Endodermal cell (in vitro differentiated cells): ENCODE data around the gene DNASE1L1. TPM values are rescaled to one million over a fixed set of nuclear protein-coding genes. Genes with fewer than 3 reads are reported as not detected.

Source experiments
- DNase-seq: peaks from one replicate; pipeline ENCODE4 v3.0.0-alpha.2; 2017
- H3K27ac ChIP-seq: 2 replicates; pipeline ENCODE4 v1.5.1; 2013; ENCODE audit warnings: mild to moderate bottlenecking, low read depth, low read length, moderate library complexity
- H3K27me3 ChIP-seq: 2 replicates; pipeline ENCODE4 v1.6.1; 2013; ENCODE audit warnings: mild to moderate bottlenecking, low read length, moderate library complexity; ENCODE audit not compliant: insufficient read depth, control insufficient read depth, poor library complexity, severe bottlenecking
- H3K36me3 ChIP-seq: 2 replicates; pipeline ENCODE4 v1.7.0; 2013; ENCODE audit warnings: mild to moderate bottlenecking, low read length, moderate library complexity; ENCODE audit not compliant: control insufficient read depth, insufficient read depth
- H3K4me1 ChIP-seq: one replicate; pipeline ENCODE4 v1.7.0; 2013; ENCODE audit warnings: low read length; ENCODE audit not compliant: control insufficient read depth, insufficient read depth
- H3K4me3 ChIP-seq: 2 replicates; pipeline ENCODE4 v1.5.1; 2013; ENCODE audit warnings: mild to moderate bottlenecking, low read length, moderate library complexity
- H3K9ac ChIP-seq: 2 replicates; pipeline ENCODE4 v1.6.1; 2013; ENCODE audit warnings: mild to moderate bottlenecking, low read length, moderate library complexity; ENCODE audit not compliant: poor library complexity, severe bottlenecking; ENCODE audit errors: extremely low read depth
- H3K9me3 ChIP-seq: 2 replicates; pipeline ENCODE4 v1.6.1; 2013; ENCODE audit warnings: mild to moderate bottlenecking, low read length, moderate library complexity; ENCODE audit not compliant: control insufficient read depth
- H3K27ac Mint-ChIP-seq: 2 replicates; pipeline ENCODE4 v1.8.0; 2020; ENCODE audit warnings: mixed read lengths
- H3K27me3 Mint-ChIP-seq: 2 replicates; pipeline ENCODE4 v1.8.0; 2021; ENCODE audit warnings: mild to moderate bottlenecking, mixed read lengths; ENCODE audit not compliant: insufficient read depth
- H3K36me3 Mint-ChIP-seq: 2 replicates; pipeline ENCODE4 v1.8.0; 2020; ENCODE audit warnings: low read depth, mixed read lengths
- H3K4me1 Mint-ChIP-seq: 2 replicates; pipeline ENCODE4 v1.8.0; 2020; ENCODE audit warnings: mixed read lengths
- H3K4me3 Mint-ChIP-seq: 2 replicates; pipeline ENCODE4 v1.8.0; 2020; ENCODE audit warnings: mild to moderate bottlenecking, moderate library complexity, mixed read lengths
- H3K9me3 Mint-ChIP-seq: 2 replicates; pipeline ENCODE4 v1.8.0; 2020; ENCODE audit warnings: mild to moderate bottlenecking, mixed read lengths
- CTCF ChIP-seq: fragments of 200-600 bp; sonication (generic); conservative IDR thresholded peaks from 2 replicates; pipeline ENCODE4 v1.5.0; 2021; ENCODE audit warnings: antibody characterized with exemption, mild to moderate bottlenecking
- WGBS, 2 experiments: methylation state at CpG; one replicate each; pipeline versions ENCODE4 v1.1.5 to v1.1.7; 2013; ENCODE audit warnings: missing lambda C conversion rate in 2 of 2, mixed read lengths in 1 of 2; ENCODE audit not compliant: insufficient coverage in 1 of 2, insufficient read length in 1 of 2; 5-methylcytosine and 5-hydroxymethylcytosine counted together
- total RNA-seq, 2 donors: library from RNA; stranded (reverse); fragmentation: NEBNext Ultra II Directional in 1 of 2; extraction: Animal tissue kit (Norgen Biotek cat#: 25700) in 1 of 2; gene quantifications; 2 replicates in 1 of 2; 3 replicates in 1 of 2; pipeline ENCODE4 v1.2.1, GENCODE V29; 2021

DNASE1L1 gene
- total RNA-seq, 2 donors from 2014 or later: 13.8 to 17.0 TPM

GRCh38 chrX:154368630-154369448 lies 40.2 kb downstream of the DNASE1L1 start:
- peak overlapping the region; percentile 92 for H3K4me3 Mint-ChIP-seq
- peaks cover 27% of the 10 kb centered on the region for H3K36me3 Mint-ChIP-seq
- Histone ChIP-seq H3K36me3 (peaks cover 54% of the 10 kb centered on the region), H3K27ac (peak overlapping the region; percentile 90), H3K27me3 (no peaks in the 10 kb centered on the region), H3K9me3 (no peaks in the 10 kb centered on the region), H3K4me1 (no peaks in the 10 kb centered on the region), H3K4me3 (peak overlapping the region; percentile 92), H3K9ac (peak overlapping the region; percentile 96)
- DNase-seq: peak; percentile 78
- no peak for TF ChIP-seq CTCF
- no peaks in the 10 kb centered on the region for H3K4me1 Mint-ChIP-seq
- 0 to 24% methylated on average over 1 to 10 of the region's 16 CpGs for WGBS, 2 experiments
- H3K27me3 Mint-ChIP-seq: peaks cover 5% of the 10 kb centered on the region
- no peak overlapping the region for H3K27ac Mint-ChIP-seq
- H3K9me3 Mint-ChIP-seq: peaks cover 50% of the 10 kb centered on the region

GRCh38 chrX:154367474-154368308 lies 41.4 kb downstream of the DNASE1L1 start:
- Histone ChIP-seq H3K36me3 (peaks cover 61% of the 10 kb centered on the region), H3K4me3 (peak overlapping the region; percentile 92), H3K27me3 (no peaks in the 10 kb centered on the region), H3K9ac (no peak overlapping the region), H3K4me1 (no peaks in the 10 kb centered on the region), H3K27ac (no peak overlapping the region), H3K9me3 (no peaks in the 10 kb centered on the region)
- peaks cover 34% of the 10 kb centered on the region for H3K36me3 Mint-ChIP-seq
- WGBS, 2 experiments: 78 to 93% methylated on average over 5 to 31 of the region's 31 CpGs
- no peak for TF ChIP-seq CTCF
- H3K4me3 Mint-ChIP-seq: peak overlapping the region; percentile 92
- H3K27ac Mint-ChIP-seq: peak overlapping the region; percentile 66
- peaks cover 5% of the 10 kb centered on the region for H3K27me3 Mint-ChIP-seq
- DNase-seq: no peak
- no peaks in the 10 kb centered on the region for H3K4me1 Mint-ChIP-seq
- peaks cover 48% of the 10 kb centered on the region for H3K9me3 Mint-ChIP-seq

GRCh38 chrX:154366666-154367055 lies 42.4 kb downstream of the DNASE1L1 start:
- H3K27ac Mint-ChIP-seq: peak overlapping the region; percentile 72
- H3K36me3 Mint-ChIP-seq: peaks cover 38% of the 10 kb centered on the region
- Histone ChIP-seq H3K27me3 (no peaks in the 10 kb centered on the region), H3K27ac (no peak overlapping the region), H3K36me3 (peaks cover 71% of the 10 kb centered on the region), H3K4me1 (no peaks in the 10 kb centered on the region), H3K9ac (no peak overlapping the region), H3K4me3 (peak overlapping the region; percentile 92), H3K9me3 (no peaks in the 10 kb centered on the region)
- no peaks in the 10 kb centered on the region for H3K27me3 Mint-ChIP-seq
- no peak for DNase-seq
- H3K9me3 Mint-ChIP-seq: peaks cover 49% of the 10 kb centered on the region
- WGBS, 2 experiments: 92 to 94% methylated on average over 2 to 11 of the region's 11 CpGs
- H3K4me3 Mint-ChIP-seq: no peak overlapping the region
- no peaks in the 10 kb centered on the region for H3K4me1 Mint-ChIP-seq
- no peak for TF ChIP-seq CTCF
